GM23338 (cell line): Measurements from ENCODE around the gene TNFRSF4.

ENCODE experiments used
- CTCF ChIP-seq, 2 experiments: fragments of 200-600 bp in 1 of 2; sonication (generic) in 1 of 2; conservative IDR thresholded peaks; 2 replicates each; pipeline versions ENCODE4 v1.5.1 to v1.6.1; 2016 to 2017; ENCODE audit warnings: antibody characterized with exemption in 2 of 2, low read depth in 2 of 2, mild to moderate bottlenecking in 2 of 2, moderate library complexity in 1 of 2
- EZH2phosphoT487 ChIP-seq: fragments of 200-600 bp; sonication (generic); IDR thresholded peaks from one replicate; pipeline ENCODE4 v1.8.1; 2018; ENCODE audit warnings: antibody characterized with exemption; ENCODE audit not compliant: unreplicated experiment
- ZNF114 ChIP-seq: fragments of 250-450 bp; sonication (Bioruptor Pico); IDR thresholded peaks from 2 replicates; pipeline ENCODE4 v1.5.0; 2020; ENCODE audit warnings: mild to moderate bottlenecking, moderate library complexity

- TF ChIP-seq CTCF (conservative IDR thresholded peaks at IDR 0.05; ENCODE audit: low read depth in 2 of 2): no peak
- TF ChIP-seq ZNF114: no peak
- no peak for TF ChIP-seq EZH2phosphoT487
These were observed 13.7 kb downstream of the TNFRSF4 start for GRCh38 chr1:1199961-1200875.
